Nephron progenitor cell (in vitro differentiated cells): ENCODE data around the gene SPARC.

Experiments used
- DNase-seq: peaks from one replicate; pipeline ENCODE4 v3.0.0; 2021
- H3K27ac Mint-ChIP-seq: 2 replicates; pipeline ENCODE4 v1.8.0; 2021; ENCODE audit warnings: mild to moderate bottlenecking, moderate library complexity, mixed read lengths
- H3K27me3 Mint-ChIP-seq: 2 replicates; pipeline ENCODE4 v1.8.0; 2021; ENCODE audit warnings: mild to moderate bottlenecking, low read depth, mixed read lengths; ENCODE audit not compliant: poor library complexity
- H3K36me3 Mint-ChIP-seq: 2 replicates; pipeline ENCODE4 v1.8.0; 2021; ENCODE audit warnings: low read depth, mixed read lengths
- H3K4me1 Mint-ChIP-seq: 2 replicates; pipeline ENCODE4 v1.8.0; 2021; ENCODE audit warnings: mixed read lengths
- H3K4me3 Mint-ChIP-seq: 2 replicates; pipeline ENCODE4 v1.8.0; 2021; ENCODE audit warnings: mild to moderate bottlenecking, moderate library complexity, mixed read lengths
- H3K9me3 Mint-ChIP-seq: 2 replicates; pipeline ENCODE4 v1.8.0; 2021; ENCODE audit warnings: mild to moderate bottlenecking, moderate library complexity, mixed read lengths
- TF ChIP-seq, protein P1 (sequence below): fragments of 200-600 bp; sonication (generic); IDR thresholded peaks from 2 replicates; pipeline ENCODE4 v1.5.0; 2021; ENCODE audit warnings: antibody characterized with exemption

The SPARC gene

DNA sequence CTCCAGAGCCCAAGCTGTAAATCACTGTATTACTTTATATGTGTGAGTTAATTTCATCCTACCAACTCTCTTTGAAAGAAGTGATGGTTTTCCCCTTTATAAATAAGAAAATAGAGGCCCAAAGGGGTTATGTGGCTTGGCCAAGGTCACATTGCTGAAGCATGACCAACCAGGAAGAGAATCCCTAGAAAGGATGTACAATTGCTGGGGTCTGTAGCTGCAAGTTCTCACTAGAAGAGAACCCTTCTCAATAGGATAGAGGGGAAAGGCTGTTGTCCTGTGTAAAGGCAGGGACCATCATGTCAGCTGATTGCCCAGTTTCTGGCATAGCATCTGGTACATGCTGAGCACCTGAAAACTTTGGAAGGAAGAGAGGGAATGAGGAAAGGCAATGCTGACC is 56.6 kb downstream of the SPARC start:
- H3K27ac Mint-ChIP-seq, result no peak overlapping the region
- DNase-seq, result no peak
- no peaks in the 10 kb centered on the region for H3K36me3 Mint-ChIP-seq
- H3K9me3 Mint-ChIP-seq, result no peaks in the 10 kb centered on the region
- no peak overlapping the region for H3K4me3 Mint-ChIP-seq
- H3K27me3 Mint-ChIP-seq, result peaks cover 13% of the 10 kb centered on the region
- TF ChIP-seq, protein P1, sequence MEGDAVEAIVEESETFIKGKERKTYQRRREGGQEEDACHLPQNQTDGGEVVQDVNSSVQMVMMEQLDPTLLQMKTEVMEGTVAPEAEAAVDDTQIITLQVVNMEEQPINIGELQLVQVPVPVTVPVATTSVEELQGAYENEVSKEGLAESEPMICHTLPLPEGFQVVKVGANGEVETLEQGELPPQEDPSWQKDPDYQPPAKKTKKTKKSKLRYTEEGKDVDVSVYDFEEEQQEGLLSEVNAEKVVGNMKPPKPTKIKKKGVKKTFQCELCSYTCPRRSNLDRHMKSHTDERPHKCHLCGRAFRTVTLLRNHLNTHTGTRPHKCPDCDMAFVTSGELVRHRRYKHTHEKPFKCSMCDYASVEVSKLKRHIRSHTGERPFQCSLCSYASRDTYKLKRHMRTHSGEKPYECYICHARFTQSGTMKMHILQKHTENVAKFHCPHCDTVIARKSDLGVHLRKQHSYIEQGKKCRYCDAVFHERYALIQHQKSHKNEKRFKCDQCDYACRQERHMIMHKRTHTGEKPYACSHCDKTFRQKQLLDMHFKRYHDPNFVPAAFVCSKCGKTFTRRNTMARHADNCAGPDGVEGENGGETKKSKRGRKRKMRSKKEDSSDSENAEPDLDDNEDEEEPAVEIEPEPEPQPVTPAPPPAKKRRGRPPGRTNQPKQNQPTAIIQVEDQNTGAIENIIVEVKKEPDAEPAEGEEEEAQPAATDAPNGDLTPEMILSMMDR, result no peak
- H3K4me1 Mint-ChIP-seq, result peaks cover 5% of the 10 kb centered on the region

DNA sequence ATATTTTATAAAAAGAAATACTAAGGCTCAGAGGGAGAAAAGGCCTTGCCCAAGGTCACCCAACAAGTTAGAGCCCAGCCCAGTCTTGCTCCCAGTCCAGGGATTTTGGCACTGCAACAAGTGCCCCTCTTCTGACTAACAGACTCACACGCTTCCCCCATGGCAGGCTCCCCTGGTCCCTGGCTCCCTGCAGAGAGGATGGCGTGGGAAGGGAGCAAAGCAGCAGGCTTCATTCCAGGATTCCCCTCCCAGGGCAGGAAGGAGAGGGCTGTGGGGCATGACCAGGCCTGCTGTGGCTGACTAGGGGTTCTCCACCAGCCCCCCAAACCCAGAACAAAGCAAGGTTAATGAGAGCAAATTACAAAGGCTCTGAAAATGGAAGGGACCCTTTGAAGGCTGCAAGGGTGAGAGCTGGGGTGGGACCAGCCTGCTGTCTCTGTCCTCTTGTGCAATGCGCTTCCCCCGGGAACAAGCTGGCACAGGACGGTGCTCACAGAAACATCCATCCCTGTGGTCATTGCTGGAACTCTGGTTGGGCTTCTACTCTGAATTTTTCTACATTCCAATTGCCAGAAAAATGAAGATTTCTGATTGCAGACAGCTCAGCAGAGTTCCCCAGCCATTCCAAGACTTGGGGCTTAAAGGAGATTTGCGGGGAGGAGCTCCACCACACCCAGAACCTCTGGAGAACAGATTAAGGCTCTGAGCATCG is 58.4 kb downstream of the SPARC start:
- H3K27ac Mint-ChIP-seq, result no peak overlapping the region
- TF ChIP-seq, protein P1, result no peak
- H3K4me1 Mint-ChIP-seq, result peaks cover 5% of the 10 kb centered on the region
- DNase-seq, result no peak
- no peaks in the 10 kb centered on the region for H3K9me3 Mint-ChIP-seq
- no peaks in the 10 kb centered on the region for H3K36me3 Mint-ChIP-seq
- no peak overlapping the region for H3K4me3 Mint-ChIP-seq
- H3K27me3 Mint-ChIP-seq, result peaks cover 12% of the 10 kb centered on the region

DNA sequence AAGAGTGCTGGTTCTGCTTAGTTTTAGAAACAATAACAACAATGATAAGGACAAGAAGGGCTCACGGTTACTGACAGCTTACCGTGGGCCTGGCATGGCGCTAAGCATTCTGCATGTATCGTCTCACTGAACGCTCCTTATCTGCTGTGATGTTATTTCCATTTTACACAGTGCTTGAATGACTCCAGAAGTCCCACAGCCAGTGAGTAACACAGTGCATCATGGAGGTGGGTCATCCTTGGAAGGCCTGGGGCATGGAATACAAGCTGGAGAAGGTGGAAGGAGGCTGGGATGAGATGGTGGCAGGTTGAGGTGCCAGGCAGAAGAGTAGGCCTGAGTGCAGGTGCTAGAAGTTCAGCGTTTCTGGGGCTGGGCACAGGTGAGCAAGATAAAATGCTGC is 59.1 kb downstream of the SPARC start:
- Mint-ChIP-seq H3K36me3 (no peaks in the 10 kb centered on the region), H3K27me3 (peaks cover 12% of the 10 kb centered on the region), H3K27ac (no peak overlapping the region), H3K4me1 (peaks cover 5% of the 10 kb centered on the region), H3K9me3 (no peaks in the 10 kb centered on the region), H3K4me3 (no peak overlapping the region)
- DNase-seq, result no peak
- TF ChIP-seq, protein P1, result no peak

DNA sequence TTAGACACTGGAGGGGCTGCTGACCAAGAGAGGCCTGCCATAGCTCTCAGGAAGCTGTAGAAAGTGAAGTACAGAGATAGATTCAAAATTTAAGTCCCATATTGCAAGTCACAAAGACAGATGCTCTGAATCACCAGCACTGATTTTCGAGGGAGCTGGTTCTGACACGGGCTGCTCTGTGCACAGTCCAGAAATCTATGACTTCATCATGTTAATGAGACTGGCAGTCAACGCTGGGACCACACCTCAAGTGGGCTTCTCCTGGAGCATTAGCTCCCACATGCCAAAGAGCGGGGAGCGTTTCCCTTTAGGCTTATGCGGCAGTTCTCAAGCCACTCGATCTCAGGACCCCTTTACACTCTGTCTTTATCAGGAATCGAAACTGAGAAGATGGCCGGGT is 61.4 kb downstream of the SPARC start:
- H3K27ac Mint-ChIP-seq, result no peak overlapping the region

DNA sequence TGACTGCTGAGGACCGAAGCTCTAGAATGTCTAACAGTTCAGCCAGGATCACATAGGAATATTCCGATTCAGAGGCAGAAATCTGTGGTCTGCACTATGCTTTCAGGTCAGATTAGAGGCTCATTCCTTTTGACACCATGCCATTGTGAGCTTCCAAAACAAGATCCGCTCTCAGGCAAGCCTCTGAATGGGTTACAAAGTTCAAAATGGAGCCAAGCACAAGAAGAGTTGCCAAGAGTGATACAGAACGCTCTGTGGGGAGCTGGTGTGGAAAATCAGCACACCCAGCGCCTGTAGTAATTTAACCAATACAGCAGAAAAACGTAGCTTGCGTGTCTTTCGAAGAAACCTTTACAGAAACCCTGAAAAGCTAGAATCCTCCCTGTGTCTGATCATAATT is 62.2 kb downstream of the SPARC start:
- Mint-ChIP-seq H3K4me1 (peaks cover 28% of the 10 kb centered on the region), H3K36me3 (no peaks in the 10 kb centered on the region), H3K27ac (no peak overlapping the region)

More for the DNA sequence above, 61.4 kb downstream of the SPARC start:
- no peaks in the 10 kb centered on the region for H3K9me3 Mint-ChIP-seq
- H3K4me3 Mint-ChIP-seq, result no peak overlapping the region
- TF ChIP-seq, protein P1, result no peak
- DNase-seq, result no peak
- H3K27me3 Mint-ChIP-seq, result peaks cover 8% of the 10 kb centered on the region
- H3K36me3 Mint-ChIP-seq, result no peaks in the 10 kb centered on the region
- H3K4me1 Mint-ChIP-seq, result peaks cover 20% of the 10 kb centered on the region

More for the DNA sequence above, 62.2 kb downstream of the SPARC start:
- H3K4me3 Mint-ChIP-seq, result no peak overlapping the region
- no peak for DNase-seq
- peaks cover 8% of the 10 kb centered on the region for H3K27me3 Mint-ChIP-seq
- TF ChIP-seq, protein P1, result no peak
- no peaks in the 10 kb centered on the region for H3K9me3 Mint-ChIP-seq
